ENCODE results near the gene TMEM165.

- TF ChIP-seq CTCF (IDR thresholded peaks at IDR 0.05): no peak
- no peak for TF ChIP-seq POLR2A (IDR thresholded peaks at IDR 0.05)
Measured at GRCh38 chr4:55439023-55439422, 43.3 kb downstream of the TMEM165 start.

All from body of pancreas (tissue), 4 donors.